Activated CD4-positive, alpha-beta T cell treated with anti-CD3 and anti-CD28 coated beads for 4 hours (primary cell): ENCODE data around the gene CYP1A1.
A peak's percentile ranks its signal among the peaks of the same experiment; 100 is the strongest.
"Not testable (repeated sequence)": the region's sequence is repeated elsewhere in the genome, so short reads cannot be mapped to it uniquely, and the experiment has no call there.

ENCODE experiments used
- DNase-seq, 2 donors: peaks; one replicate each; pipeline ENCODE4 v3.0.0-alpha.2; 2020

CYP1A1 gene

GRCh38 chr15:74725225-74725774, at the start of gene CYP1A1:
TSS of gene CYP1A1 (minus strand) at chr15:74725528. CDS start at chr15:74723097, 2,431 bp downstream.
- peak; percentile 34 to 36 for DNase-seq

GRCh38 chr15:74773731-74774252, 48.5 kb upstream of the CYP1A1 start:
- DNase-seq: no peak

- DNase-seq: no peak
These were observed 48.0 kb upstream of the CYP1A1 start for GRCh38 chr15:74773329-74773728.

GRCh38 chr15:74770211-74770903, 45.0 kb upstream of the CYP1A1 start:
- DNase-seq: no peak

GRCh38 chr15:74769463-74770025, 44.2 kb upstream of the CYP1A1 start:
- no peak for DNase-seq

- DNase-seq: peak; percentile 60 to 64
These were observed 43.5 kb upstream of the CYP1A1 start for GRCh38 chr15:74768771-74769342.

- DNase-seq: no peak
These were observed 42.9 kb upstream of the CYP1A1 start for GRCh38 chr15:74768099-74768770.

GRCh38 chr15:74767167-74768098, 42.1 kb upstream of the CYP1A1 start:
- no peak for DNase-seq

- DNase-seq: no peak
These were observed 38.1 kb upstream of the CYP1A1 start for GRCh38 chr15:74763416-74763815.

- DNase-seq: no peak
These were observed 37.4 kb upstream of the CYP1A1 start for GRCh38 chr15:74762791-74763150.

- DNase-seq: no peak
These were observed 33.4 kb upstream of the CYP1A1 start for GRCh38 chr15:74758736-74759135.

GRCh38 chr15:74754593-74755215, 29.4 kb upstream of the CYP1A1 start:
- DNase-seq: no peak

GRCh38 chr15:74752531-74752930, 27.2 kb upstream of the CYP1A1 start:
- DNase-seq: no peak

GRCh38 chr15:74752011-74752410, 26.7 kb upstream of the CYP1A1 start:
- no peak for DNase-seq

GRCh38 chr15:74750751-74751150, 25.4 kb upstream of the CYP1A1 start:
- no peak for DNase-seq

GRCh38 chr15:74749832-74750231, 24.5 kb upstream of the CYP1A1 start:
- no peak for DNase-seq

GRCh38 chr15:74748322-74748946, 23.1 kb upstream of the CYP1A1 start, which contains the start of gene CYP1A2:
TSS of gene CYP1A2 (plus strand) at chr15:74748845. CDS start at chr15:74749739, 894 bp downstream.
- DNase-seq: no peak

- no peak for DNase-seq
These were observed 21.1 kb upstream of the CYP1A1 start for GRCh38 chr15:74746389-74746788.

GRCh38 chr15:74742422-74742821, 17.1 kb upstream of the CYP1A1 start:
- no peak for DNase-seq

GRCh38 chr15:74738239-74738638, 12.9 kb upstream of the CYP1A1 start:
- not testable (repeated sequence) for DNase-seq

GRCh38 chr15:74735305-74735704, 10.0 kb upstream of the CYP1A1 start:
- no peak for DNase-seq
